Loucy (cell line): ENCODE measurements around the gene PITX3.

Experiments used
- H2AFZ ChIP-seq: fragments of 200-600 bp; sonication (generic); 2 replicates; pipeline ENCODE4 v1.6.0; 2016; ENCODE audit warnings: antibody characterized with exemption, mild to moderate bottlenecking, low read length, moderate library complexity
- H3F3A ChIP-seq: fragments of 200-600 bp; 2 replicates; pipeline ENCODE4 v1.6.0; 2016; ENCODE audit warnings: antibody characterized with exemption, low read depth, mild to moderate bottlenecking
- H3K27me3 ChIP-seq: fragments of 200-600 bp; sonication (generic); 2 replicates; pipeline ENCODE4 v1.6.1; 2014; ENCODE audit warnings: low read length, mild to moderate bottlenecking; ENCODE audit not compliant: insufficient read depth, poor library complexity, severe bottlenecking
- H3K36me3 ChIP-seq: fragments of 200-600 bp; sonication (generic); 2 replicates; pipeline ENCODE4 v1.6.1; 2016; ENCODE audit warnings: low read length; ENCODE audit not compliant: insufficient read depth
- H3K4me1 ChIP-seq: fragments of 200-600 bp; sonication (generic); 2 replicates; pipeline ENCODE4 v1.5.1; 2014; ENCODE audit warnings: low read length, mild to moderate bottlenecking; ENCODE audit not compliant: insufficient read depth, poor library complexity, severe bottlenecking
- H3K4me2 ChIP-seq: fragments of 200-600 bp; sonication (generic); 2 replicates; pipeline ENCODE4 v1.6.0; 2014; ENCODE audit warnings: antibody characterized with exemption, low read length, low read depth, mild to moderate bottlenecking; ENCODE audit not compliant: poor library complexity, severe bottlenecking
- H3K4me3 ChIP-seq: fragments of 200-600 bp; sonication (generic); 2 replicates; pipeline ENCODE4 v1.5.1; 2014; ENCODE audit warnings: low read length, mild to moderate bottlenecking, mixed read lengths; ENCODE audit not compliant: poor library complexity, severe bottlenecking
- H3K79me2 ChIP-seq: fragments of 200-600 bp; sonication (generic); 2 replicates; pipeline ENCODE4 v1.6.1; 2014; ENCODE audit warnings: low read length; ENCODE audit not compliant: insufficient read depth
- H3K9ac ChIP-seq: fragments of 200-600 bp; sonication (generic); 2 replicates; pipeline ENCODE4 v1.6.0; 2014; ENCODE audit warnings: mild to moderate bottlenecking, low read depth, low read length, moderate library complexity; ENCODE audit not compliant: poor library complexity, severe bottlenecking
- H3K9me2 ChIP-seq: fragments of 200-600 bp; sonication (generic); replicated peaks from 2 replicates; pipeline ENCODE4 v1.6.1; 2016; ENCODE audit warnings: low read depth, low read length, mixed read lengths
- H3K9me3 ChIP-seq: fragments of 200-600 bp; sonication (generic); 2 replicates; pipeline ENCODE4 v1.6.1; 2014; ENCODE audit warnings: mild to moderate bottlenecking, antibody characterized with exemption, low read length, low read depth; ENCODE audit not compliant: insufficient read depth
- H4K20me1 ChIP-seq: fragments of 200-600 bp; sonication (generic); 2 replicates; pipeline ENCODE4 v1.6.0; 2014; ENCODE audit warnings: antibody characterized with exemption, low read length, mild to moderate bottlenecking; ENCODE audit not compliant: insufficient read depth, poor library complexity, severe bottlenecking
- EZH2phosphoT487 ChIP-seq: fragments of 200-600 bp; IDR thresholded peaks from 2 replicates; pipeline ENCODE4 v1.6.1; 2018; ENCODE audit warnings: antibody characterized with exemption, mild to moderate bottlenecking, moderate library complexity, borderline replicate concordance
- TF ChIP-seq, protein P1 (sequence below): fragments of 200-600 bp; sonication (generic); conservative IDR thresholded peaks from 2 replicates; pipeline ENCODE4 v1.5.1; 2014; ENCODE audit warnings: mild to moderate bottlenecking, antibody characterized with exemption, low read length

PITX3 gene

DNA sequence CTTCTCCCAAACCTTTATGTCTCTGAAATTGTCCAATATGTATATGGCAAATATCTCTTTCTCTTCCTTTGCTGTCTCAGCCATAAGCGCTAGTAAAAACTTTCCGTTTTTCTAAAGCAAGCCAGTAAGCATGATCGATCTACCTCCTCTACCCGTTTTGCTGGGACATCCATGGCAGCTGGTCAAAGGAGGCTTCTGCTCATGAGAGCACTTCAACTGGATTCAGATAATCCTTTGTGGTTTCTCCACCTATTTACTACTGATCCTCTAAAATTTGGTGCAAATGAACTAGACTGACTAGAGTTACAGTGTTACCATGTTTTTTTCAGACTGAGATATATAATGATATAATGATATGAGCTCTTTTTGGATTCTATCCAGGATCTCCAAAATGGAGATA lies 46.7 kb upstream of the PITX3 start:
- no peaks in the 10 kb centered on the region for H3F3A ChIP-seq
- H4K20me1 ChIP-seq: peaks cover 49% of the 10 kb centered on the region
- H3K27me3 ChIP-seq: no peaks in the 10 kb centered on the region
- no peaks in the 10 kb centered on the region for H3K9me3 ChIP-seq
- no peaks in the 10 kb centered on the region for H3K9me2 ChIP-seq
- peaks cover 26% of the 10 kb centered on the region; the same call in 1 of the 2 replicates for H3K36me3 ChIP-seq
- no peak overlapping the region for H2AFZ ChIP-seq
- peaks cover 82% of the 10 kb centered on the region for H3K79me2 ChIP-seq
- TF ChIP-seq, protein P1, sequence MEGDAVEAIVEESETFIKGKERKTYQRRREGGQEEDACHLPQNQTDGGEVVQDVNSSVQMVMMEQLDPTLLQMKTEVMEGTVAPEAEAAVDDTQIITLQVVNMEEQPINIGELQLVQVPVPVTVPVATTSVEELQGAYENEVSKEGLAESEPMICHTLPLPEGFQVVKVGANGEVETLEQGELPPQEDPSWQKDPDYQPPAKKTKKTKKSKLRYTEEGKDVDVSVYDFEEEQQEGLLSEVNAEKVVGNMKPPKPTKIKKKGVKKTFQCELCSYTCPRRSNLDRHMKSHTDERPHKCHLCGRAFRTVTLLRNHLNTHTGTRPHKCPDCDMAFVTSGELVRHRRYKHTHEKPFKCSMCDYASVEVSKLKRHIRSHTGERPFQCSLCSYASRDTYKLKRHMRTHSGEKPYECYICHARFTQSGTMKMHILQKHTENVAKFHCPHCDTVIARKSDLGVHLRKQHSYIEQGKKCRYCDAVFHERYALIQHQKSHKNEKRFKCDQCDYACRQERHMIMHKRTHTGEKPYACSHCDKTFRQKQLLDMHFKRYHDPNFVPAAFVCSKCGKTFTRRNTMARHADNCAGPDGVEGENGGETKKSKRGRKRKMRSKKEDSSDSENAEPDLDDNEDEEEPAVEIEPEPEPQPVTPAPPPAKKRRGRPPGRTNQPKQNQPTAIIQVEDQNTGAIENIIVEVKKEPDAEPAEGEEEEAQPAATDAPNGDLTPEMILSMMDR: no peak
- TF ChIP-seq EZH2phosphoT487: no peak
- no peak overlapping the region for H3K4me3 ChIP-seq
- H3K4me1 ChIP-seq: no peaks in the 10 kb centered on the region
- H3K9ac ChIP-seq: no peak overlapping the region
- no peak overlapping the region for H3K4me2 ChIP-seq

DNA sequence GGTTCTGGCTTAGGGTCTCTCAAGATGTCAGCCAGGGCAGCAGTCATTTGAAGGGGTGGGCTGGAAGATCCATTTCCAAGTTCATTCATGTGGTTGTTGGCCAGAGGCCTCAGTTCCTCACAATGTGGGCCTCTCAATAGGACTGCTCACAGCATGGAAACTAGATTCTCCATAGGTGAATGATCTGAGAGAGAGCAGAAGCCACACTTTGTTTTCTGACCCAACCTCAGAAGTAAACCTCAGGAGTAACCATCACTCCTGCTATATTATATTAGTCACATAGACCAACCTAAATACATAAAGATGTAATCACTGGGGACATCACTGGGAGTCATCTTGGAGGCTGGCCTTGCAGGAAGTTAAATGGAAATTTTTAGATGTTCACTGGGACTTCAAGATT lies 46.2 kb upstream of the PITX3 start:
- TF ChIP-seq, protein P1: no peak
- no peak for TF ChIP-seq EZH2phosphoT487
- Histone ChIP-seq H3K79me2 (peaks cover 84% of the 10 kb centered on the region), H4K20me1 (peaks cover 45% of the 10 kb centered on the region)

DNA sequence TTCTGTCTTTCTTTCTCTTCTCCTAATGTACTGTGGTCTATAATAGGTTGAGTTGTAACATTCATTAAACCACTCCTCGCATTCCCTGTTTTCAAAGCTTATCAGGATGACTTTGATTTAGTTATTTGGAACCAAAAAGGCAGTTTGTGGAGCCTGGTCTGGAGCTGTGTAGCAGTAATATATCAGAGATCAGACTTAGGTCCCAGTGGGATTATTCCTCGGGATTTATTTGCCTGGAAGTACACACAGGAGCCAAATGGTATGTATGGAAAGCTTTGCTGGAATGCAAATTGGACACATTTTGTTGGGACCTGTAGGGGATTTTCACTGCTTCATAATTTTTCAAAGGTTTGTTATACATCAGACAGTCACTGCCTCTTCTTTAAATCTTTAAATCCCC lies 44.9 kb upstream of the PITX3 start:
- Histone ChIP-seq H3K27me3 (no peaks in the 10 kb centered on the region), H3K4me3 (no peak overlapping the region), H3K9ac (no peak overlapping the region), H3K79me2 (peaks cover 79% of the 10 kb centered on the region), H4K20me1 (peaks cover 44% of the 10 kb centered on the region), H3K9me3 (no peaks in the 10 kb centered on the region), H2AFZ (no peak overlapping the region), H3K9me2 (no peaks in the 10 kb centered on the region), H3F3A (no peaks in the 10 kb centered on the region), H3K4me1 (no peaks in the 10 kb centered on the region), H3K36me3 (peaks cover 26% of the 10 kb centered on the region; the same call in 1 of the 2 replicates), H3K4me2 (no peak overlapping the region)
- TF ChIP-seq EZH2phosphoT487: no peak
- TF ChIP-seq, protein P1: no peak

More for the DNA sequence above, 46.2 kb upstream of the PITX3 start:
- Histone ChIP-seq H3F3A (no peaks in the 10 kb centered on the region), H3K4me1 (no peaks in the 10 kb centered on the region), H3K4me2 (no peak overlapping the region), H3K9me3 (no peaks in the 10 kb centered on the region), H2AFZ (no peak overlapping the region), H3K36me3 (peaks cover 26% of the 10 kb centered on the region; the same call in 1 of the 2 replicates), H3K9ac (no peak overlapping the region), H3K9me2 (no peaks in the 10 kb centered on the region), H3K27me3 (no peaks in the 10 kb centered on the region), H3K4me3 (no peak overlapping the region)
